Gastrocnemius medialis (tissue), 4 donors: ENCODE results near the gene BHLHA15.

Experiments
- CTCF ChIP-seq, 5 experiments: fragments of 450-650 bp in 3 of 5; fragments of 200-600 bp in 2 of 5; sonication (generic) in 2 of 5; IDR thresholded peaks in 4 of 5; conservative IDR thresholded peaks in 1 of 5; 1 replicate in 4 of 5; 2 replicates in 1 of 5; pipeline ENCODE4 v1.5.1; 2016 to 2019; ENCODE audit warnings: antibody characterized with exemption in 5 of 5, mild to moderate bottlenecking in 3 of 5, moderate library complexity in 3 of 5
- POLR2A ChIP-seq, 2 donors: fragments of 450-650 bp; IDR thresholded peaks; one replicate each; pipeline ENCODE4 v1.6.1; 2017; ENCODE audit warnings: antibody characterized with exemption in 2 of 2, mild to moderate bottlenecking in 2 of 2, moderate library complexity in 2 of 2

GRCh38 chr7:98254951-98255610, 43.8 kb downstream of the BHLHA15 start:
- no peak for TF ChIP-seq CTCF (IDR thresholded peaks at IDR 0.05 in 4 of 5, conservative IDR thresholded peaks at IDR 0.05 in 1 of 5)
- TF ChIP-seq POLR2A (IDR thresholded peaks at IDR 0.05), result no peak
